AG20443 (cell line): ENCODE measurements around the gene GPC1.
A peak's percentile ranks its signal among the peaks of the same experiment; 100 is the strongest.

Source experiments
- DNase-seq: peaks from one replicate; pipeline ENCODE4 v3.0.0; 2012; ENCODE audit warnings: low spot score, mixed read lengths

GPC1 gene

GRCh38 chr2:240456447-240457222 lies 21.2 kb downstream of the GPC1 start:
- DNase-seq, result no peak

GRCh38 chr2:240457223-240458043 lies 22.0 kb downstream of the GPC1 start:
- no peak for DNase-seq

GRCh38 chr2:240458044-240458899 lies 22.8 kb downstream of the GPC1 start:
- DNase-seq, result no peak

GRCh38 chr2:240458900-240459391 lies 23.5 kb downstream of the GPC1 start:
- no peak for DNase-seq

- DNase-seq, result no peak
Observed at GRCh38 chr2:240459401-240460252, 24.2 kb downstream of the GPC1 start.

- no peak for DNase-seq
Observed at GRCh38 chr2:240460253-240460711, 24.8 kb downstream of the GPC1 start.

GRCh38 chr2:240460781-240461431 lies 25.4 kb downstream of the GPC1 start:
- DNase-seq, result no peak

GRCh38 chr2:240461471-240462072 lies 26.1 kb downstream of the GPC1 start:
- DNase-seq, result no peak

GRCh38 chr2:240462073-240462706 lies 26.7 kb downstream of the GPC1 start:
- DNase-seq, result no peak

GRCh38 chr2:240462707-240463273 lies 27.3 kb downstream of the GPC1 start:
- no peak for DNase-seq

GRCh38 chr2:240463274-240463865 lies 27.9 kb downstream of the GPC1 start:
- no peak for DNase-seq

GRCh38 chr2:240463866-240464481 lies 28.5 kb downstream of the GPC1 start:
- no peak for DNase-seq

GRCh38 chr2:240464514-240465241 lies 29.2 kb downstream of the GPC1 start:
- no peak for DNase-seq

GRCh38 chr2:240465268-240465764 lies 29.9 kb downstream of the GPC1 start:
- DNase-seq, result no peak

- DNase-seq, result peak; percentile 6
Observed at GRCh38 chr2:240465765-240466578, 30.5 kb downstream of the GPC1 start.

GRCh38 chr2:240466579-240467148 lies 31.2 kb downstream of the GPC1 start:
- no peak for DNase-seq
